A549 treated with RU486 at 1 μM for 4 hours (cell line): Measurements from ENCODE around the gene RPAP3. TPM values are rescaled to one million over a fixed set of nuclear protein-coding genes. Genes with fewer than 3 reads are reported as not detected.

Source experiments
- total RNA-seq: library from RNA; stranded (reverse); fragments of 200-300 nt; extraction: Qiagen RNA extraction; gene quantifications from 5 replicates; pipeline ENCODE4 v1.2.3, GENCODE V29; 2022; ENCODE audit warnings: low read depth

RPAP3 gene
- 20.1 to 64.7 TPM (median 45.0 TPM) in 5 replicates for total RNA-seq

GRCh38 chr12:47705566-47706425 is at the start of gene RPAP3:
Gene RPAP3 (minus strand): TSS chr12:47706030. CDS start chr12:47702840, 3,190 bp downstream.

GRCh38 chr12:47725091-47725772 is 19.4 kb upstream of the RPAP3 start, which contains the start of gene ENDOU:
Gene ENDOU (minus strand): TSS chr12:47725490. CDS start chr12:47725413, 77 bp downstream.

Other genes with a start within 250 kb of the RPAP3 start
- not detected in 5 replicates for gene ENDOU, start 19.5 kb upstream of the RPAP3 start, total RNA-seq
- gene RAPGEF3, start 52.9 kb upstream of the RPAP3 start, total RNA-seq: 0.27 to 0.78 TPM (median 0.53 TPM) in 5 replicates
- 22.8 to 30.1 TPM (median 29.2 TPM) in 5 replicates for gene SLC48A1, start 67.2 kb upstream of the RPAP3 start, total RNA-seq
- gene HDAC7, start 113.9 kb upstream of the RPAP3 start, total RNA-seq: 36.2 to 52.0 TPM (median 47.5 TPM) in 5 replicates
- gene VDR, start 199.0 kb upstream of the RPAP3 start, total RNA-seq: 2.8 to 3.6 TPM (median 3.0 TPM) in 5 replicates